ENCODE data around the gene MED9.
"Not testable (repeated sequence)": the region's sequence is repeated elsewhere in the genome, so short reads cannot be mapped to it uniquely, and the experiment has no call there.

The MED9 gene

GRCh38 chr17:17454276-17454675 lies 22.5 kb upstream of the MED9 start:
- ChIA-PET POLR2A (no interaction called here), CTCF (interaction anchor here (0.9 to 1.3 kb wide), 2 partner anchors 43 to 114 kb away, joined by 3 read pairs; no protein-coding TSS in a partner anchor)
- no peaks in the 10 kb centered on the region for H3K9me3 ChIP-seq (ENCODE audit: control insufficient read depth, insufficient read depth, low read depth, low read length)
- no peak overlapping the region for H3K4me3 ChIP-seq (ENCODE audit: low read depth, low read length)
- no peak overlapping the region for H3K27ac ChIP-seq (ENCODE audit: extremely low read depth, low read depth, low read length)
- H3K36me3 ChIP-seq (ENCODE audit: control insufficient read depth in 2 of 2, insufficient read depth in 1 of 2, low read length in 2 of 2) = no peaks in the 10 kb centered on the region
- TF ChIP-seq ZNF350 (tag by site-specific recombination; IDR thresholded peaks at IDR 0.05) = no peak
- TF ChIP-seq GLI2 (tag by site-specific recombination; IDR thresholded peaks at IDR 0.05; ENCODE audit: borderline replicate concordance, low read depth) = no peak
- TF ChIP-seq ZNF37A (tag by site-specific recombination; IDR thresholded peaks at IDR 0.05) = no peak
- TF ChIP-seq ZBTB44 (tag by site-specific recombination; IDR thresholded peaks at IDR 0.05) = no peak
- no peak for TF ChIP-seq BCL11A (tag by site-specific recombination; IDR thresholded peaks at IDR 0.05; ENCODE audit: low read depth)
- no peak for TF ChIP-seq ZNF138 (tag by site-specific recombination; IDR thresholded peaks at IDR 0.05; ENCODE audit: borderline replicate concordance)
- TF ChIP-seq, protein P1, sequence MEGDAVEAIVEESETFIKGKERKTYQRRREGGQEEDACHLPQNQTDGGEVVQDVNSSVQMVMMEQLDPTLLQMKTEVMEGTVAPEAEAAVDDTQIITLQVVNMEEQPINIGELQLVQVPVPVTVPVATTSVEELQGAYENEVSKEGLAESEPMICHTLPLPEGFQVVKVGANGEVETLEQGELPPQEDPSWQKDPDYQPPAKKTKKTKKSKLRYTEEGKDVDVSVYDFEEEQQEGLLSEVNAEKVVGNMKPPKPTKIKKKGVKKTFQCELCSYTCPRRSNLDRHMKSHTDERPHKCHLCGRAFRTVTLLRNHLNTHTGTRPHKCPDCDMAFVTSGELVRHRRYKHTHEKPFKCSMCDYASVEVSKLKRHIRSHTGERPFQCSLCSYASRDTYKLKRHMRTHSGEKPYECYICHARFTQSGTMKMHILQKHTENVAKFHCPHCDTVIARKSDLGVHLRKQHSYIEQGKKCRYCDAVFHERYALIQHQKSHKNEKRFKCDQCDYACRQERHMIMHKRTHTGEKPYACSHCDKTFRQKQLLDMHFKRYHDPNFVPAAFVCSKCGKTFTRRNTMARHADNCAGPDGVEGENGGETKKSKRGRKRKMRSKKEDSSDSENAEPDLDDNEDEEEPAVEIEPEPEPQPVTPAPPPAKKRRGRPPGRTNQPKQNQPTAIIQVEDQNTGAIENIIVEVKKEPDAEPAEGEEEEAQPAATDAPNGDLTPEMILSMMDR (tag by site-specific recombination; IDR thresholded peaks at IDR 0.05) = no peak
- TF ChIP-seq ZNF274 (IDR thresholded peaks at IDR 0.05; ENCODE audit: low read length) = no peak
- TF ChIP-seq ZNF274 (tag by site-specific recombination; IDR thresholded peaks at IDR 0.05; ENCODE audit: borderline replicate concordance) = no peak
- TF ChIP-seq ZNF248 (tag by site-specific recombination; IDR thresholded peaks at IDR 0.05) = no peak
- TF ChIP-seq ZNF223 (tag by site-specific recombination; IDR thresholded peaks at IDR 0.05) = no peak
- TF ChIP-seq ZBTB1 (tag by site-specific recombination; IDR thresholded peaks at IDR 0.05) = no peak
- no peaks in the 10 kb centered on the region for H3K4me1 ChIP-seq (ENCODE audit: control insufficient read depth, insufficient read depth, low read length)

DNA sequence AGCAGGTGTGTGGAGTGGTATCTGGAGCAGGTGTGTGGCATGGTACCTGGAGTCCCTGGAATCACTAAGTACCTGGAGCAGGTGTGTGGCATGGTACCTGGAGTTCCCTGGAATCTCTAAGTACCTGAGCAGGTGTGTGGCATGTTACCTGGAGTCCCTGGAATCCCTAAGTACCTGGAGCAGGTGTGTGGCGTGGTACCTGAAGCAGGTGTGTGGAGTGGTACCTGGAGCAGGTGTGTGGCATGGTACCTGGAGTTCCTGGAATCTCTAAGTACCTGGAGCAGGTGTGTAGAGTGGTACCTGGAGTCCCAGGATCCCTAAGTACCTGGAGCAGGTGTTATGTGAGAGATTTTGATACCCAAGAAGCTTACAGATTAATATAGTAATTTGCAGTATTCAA lies 22.1 kb upstream of the MED9 start:
- peak; percentile 85 for TF ChIP-seq ZEB2 (tag by site-specific recombination; IDR thresholded peaks at IDR 0.05)

DNA sequence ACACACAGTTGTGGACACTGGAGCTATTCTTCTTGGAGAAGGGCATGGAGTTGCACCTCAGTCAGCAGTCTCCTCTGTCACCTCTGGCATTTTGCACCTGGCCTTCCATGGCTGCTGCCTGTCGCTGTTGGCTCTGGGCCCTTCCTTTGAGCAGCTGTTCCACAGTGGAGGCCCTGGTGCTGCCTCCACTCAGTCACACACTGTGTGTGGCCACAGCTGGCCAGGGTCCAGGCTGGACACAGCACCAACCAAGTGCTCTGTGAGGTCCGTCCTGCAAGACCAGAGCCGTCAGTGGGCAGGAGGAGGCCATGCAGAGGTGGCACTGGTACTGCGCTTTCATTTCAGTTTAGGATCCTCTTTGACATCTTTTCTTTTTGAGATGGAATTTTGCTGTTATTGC lies 21.6 kb upstream of the MED9 start:
- TF ChIP-seq ZFHX2 (tag by site-specific recombination; conservative IDR thresholded peaks at IDR 0.05) = no peak
- no peak for TF ChIP-seq WT1 (tag by site-specific recombination; IDR thresholded peaks at IDR 0.05)
- TF ChIP-seq ZNF280D (tag by site-specific recombination; IDR thresholded peaks at IDR 0.05) = no peak
- TF ChIP-seq ZFP37 (tag by site-specific recombination; IDR thresholded peaks at IDR 0.05) = no peak
- no peak for TF ChIP-seq ZNF621 (tag by site-specific recombination; IDR thresholded peaks at IDR 0.05)
- TF ChIP-seq, protein P2, sequence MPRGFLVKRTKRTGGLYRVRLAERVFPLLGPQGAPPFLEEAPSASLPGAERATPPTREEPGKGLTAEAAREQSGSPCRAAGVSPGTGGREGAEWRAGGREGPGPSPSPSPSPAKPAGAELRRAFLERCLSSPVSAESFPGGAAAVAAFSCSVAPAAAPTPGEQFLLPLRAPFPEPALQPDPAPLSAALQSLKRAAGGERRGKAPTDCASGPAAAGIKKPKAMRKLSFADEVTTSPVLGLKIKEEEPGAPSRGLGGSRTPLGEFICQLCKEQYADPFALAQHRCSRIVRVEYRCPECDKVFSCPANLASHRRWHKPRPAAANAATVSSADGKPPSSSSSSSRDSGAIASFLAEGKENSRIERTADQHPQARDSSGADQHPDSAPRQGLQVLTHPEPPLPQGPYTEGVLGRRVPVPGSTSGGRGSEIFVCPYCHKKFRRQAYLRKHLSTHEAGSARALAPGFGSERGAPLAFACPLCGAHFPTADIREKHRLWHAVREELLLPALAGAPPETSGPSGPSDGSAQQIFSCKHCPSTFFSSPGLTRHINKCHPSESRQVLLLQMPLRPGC (tag by site-specific recombination; IDR thresholded peaks at IDR 0.05) = no peak
- TF ChIP-seq HIC1 (tag by site-specific recombination; IDR thresholded peaks at IDR 0.05) = no peak
- Histone ChIP-seq H3K4me1 (ENCODE audit: control insufficient read depth, insufficient read depth, low read length) (no peaks in the 10 kb centered on the region), H3K4me3 (ENCODE audit: low read depth, low read length) (no peak overlapping the region), H3K27ac (ENCODE audit: extremely low read depth, low read depth, low read length) (no peak overlapping the region), H3K36me3 (ENCODE audit: control insufficient read depth in 2 of 2, insufficient read depth in 1 of 2, low read length in 2 of 2) (no peaks in the 10 kb centered on the region), H3K9me3 (ENCODE audit: control insufficient read depth, insufficient read depth, low read depth, low read length) (no peaks in the 10 kb centered on the region)
- ChIA-PET POLR2A (no interaction called here), CTCF (interaction anchor here (0.6 to 1.3 kb wide), 3 partner anchors 12 to 42 kb away, joined by 3 to 6 read pairs (median 3); no protein-coding TSS in a partner anchor)

More for the DNA sequence above, 22.1 kb upstream of the MED9 start:
- POLR2A ChIA-PET; H3K9me3 ChIP-seq (ENCODE audit: control insufficient read depth, insufficient read depth, low read depth, low read length); H3K27ac ChIP-seq (ENCODE audit: extremely low read depth, low read depth, low read length); H3K4me1 ChIP-seq (ENCODE audit: control insufficient read depth, insufficient read depth, low read length); H3K4me3 ChIP-seq (ENCODE audit: low read depth, low read length); H3K36me3 ChIP-seq (ENCODE audit: control insufficient read depth in 2 of 2, insufficient read depth in 1 of 2, low read length in 2 of 2): not testable (repeated sequence)
- CTCF ChIA-PET = interaction anchor here (1.3 kb wide), 1 partner anchor 42 kb away, joined by 3 read pairs; no protein-coding TSS in a partner anchor
